ENCODE measurements around the gene NECAB2. TPM values are rescaled to one million over a fixed set of nuclear protein-coding genes. Genes with fewer than 3 reads are reported as not detected.

NECAB2 gene
- total and polyA plus RNA-seq, 2 experiments from 2014 or later, result 1.6 to 5.1 TPM

- H3F3A ChIP-seq (replicated peaks; ENCODE audit: low read depth), result no peaks in the 10 kb centered on the region
- H4K20me1 ChIP-seq (replicated peaks; ENCODE audit: insufficient read depth), result no peaks in the 10 kb centered on the region
- H3K36me3 ChIP-seq (ENCODE audit: insufficient read depth), result no peaks in the 10 kb centered on the region
- Mint-ChIP-seq H3K27me3 (ENCODE audit: insufficient read depth, low read depth, poor library complexity) (peaks cover 14% of the 10 kb centered on the region), H3K4me1 (peaks cover 22% of the 10 kb centered on the region), H3K36me3 (ENCODE audit: low read depth) (no peaks in the 10 kb centered on the region), H3K27ac (peak overlapping the region; percentile 20; the same call in 1 of the 2 replicates), H3K4me3 (no peak overlapping the region), H3K9me3 (peaks cover 2% of the 10 kb centered on the region; the same call in 1 of the 3 replicates)
- H3K27me3 ChIP-seq (ENCODE audit: insufficient read depth), result no peaks in the 10 kb centered on the region
- H3K4me2 ChIP-seq, result no peak overlapping the region
- no peak overlapping the region for H3K4me3 ChIP-seq
- H3K79me2 ChIP-seq (replicated peaks; ENCODE audit: insufficient read depth), result no peaks in the 10 kb centered on the region
- TF ChIP-seq CTCF (conservative IDR thresholded peaks at IDR 0.05; ENCODE audit: low read depth in 2 of 2) (no peak), ZNF462 (CRISPR knock-in tag; IDR thresholded peaks at IDR 0.05) (no peak), ZNF331 (CRISPR knock-in tag; IDR thresholded peaks at IDR 0.05; ENCODE audit: low read depth) (no peak), STAT1 (IDR thresholded peaks at IDR 0.05; ENCODE audit: unreplicated experiment) (no peak), ZNF114 (CRISPR knock-in tag; IDR thresholded peaks at IDR 0.05) (no peak), POLR2AphosphoS5 (IDR thresholded peaks at IDR 0.05; ENCODE audit: low read depth) (no peak), CREB1 (CRISPR knock-in tag; IDR thresholded peaks at IDR 0.05; ENCODE audit: low read depth) (no peak), EZH2 (IDR thresholded peaks at IDR 0.05; ENCODE audit: low read depth, unreplicated experiment) (no peak), JUNB (IDR thresholded peaks at IDR 0.05; ENCODE audit: unreplicated experiment) (no peak), NANOG (IDR thresholded peaks at IDR 0.05; ENCODE audit: borderline replicate concordance) (no peak), EZH2phosphoT487 (IDR thresholded peaks at IDR 0.05; ENCODE audit: unreplicated experiment) (no peak)
- TF ChIP-seq, protein P1, sequence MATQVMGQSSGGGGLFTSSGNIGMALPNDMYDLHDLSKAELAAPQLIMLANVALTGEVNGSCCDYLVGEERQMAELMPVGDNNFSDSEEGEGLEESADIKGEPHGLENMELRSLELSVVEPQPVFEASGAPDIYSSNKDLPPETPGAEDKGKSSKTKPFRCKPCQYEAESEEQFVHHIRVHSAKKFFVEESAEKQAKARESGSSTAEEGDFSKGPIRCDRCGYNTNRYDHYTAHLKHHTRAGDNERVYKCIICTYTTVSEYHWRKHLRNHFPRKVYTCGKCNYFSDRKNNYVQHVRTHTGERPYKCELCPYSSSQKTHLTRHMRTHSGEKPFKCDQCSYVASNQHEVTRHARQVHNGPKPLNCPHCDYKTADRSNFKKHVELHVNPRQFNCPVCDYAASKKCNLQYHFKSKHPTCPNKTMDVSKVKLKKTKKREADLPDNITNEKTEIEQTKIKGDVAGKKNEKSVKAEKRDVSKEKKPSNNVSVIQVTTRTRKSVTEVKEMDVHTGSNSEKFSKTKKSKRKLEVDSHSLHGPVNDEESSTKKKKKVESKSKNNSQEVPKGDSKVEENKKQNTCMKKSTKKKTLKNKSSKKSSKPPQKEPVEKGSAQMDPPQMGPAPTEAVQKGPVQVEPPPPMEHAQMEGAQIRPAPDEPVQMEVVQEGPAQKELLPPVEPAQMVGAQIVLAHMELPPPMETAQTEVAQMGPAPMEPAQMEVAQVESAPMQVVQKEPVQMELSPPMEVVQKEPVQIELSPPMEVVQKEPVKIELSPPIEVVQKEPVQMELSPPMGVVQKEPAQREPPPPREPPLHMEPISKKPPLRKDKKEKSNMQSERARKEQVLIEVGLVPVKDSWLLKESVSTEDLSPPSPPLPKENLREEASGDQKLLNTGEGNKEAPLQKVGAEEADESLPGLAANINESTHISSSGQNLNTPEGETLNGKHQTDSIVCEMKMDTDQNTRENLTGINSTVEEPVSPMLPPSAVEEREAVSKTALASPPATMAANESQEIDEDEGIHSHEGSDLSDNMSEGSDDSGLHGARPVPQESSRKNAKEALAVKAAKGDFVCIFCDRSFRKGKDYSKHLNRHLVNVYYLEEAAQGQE (IDR thresholded peaks at IDR 0.05; ENCODE audit: unreplicated experiment), result no peak
- TF ChIP-seq, protein P2, sequence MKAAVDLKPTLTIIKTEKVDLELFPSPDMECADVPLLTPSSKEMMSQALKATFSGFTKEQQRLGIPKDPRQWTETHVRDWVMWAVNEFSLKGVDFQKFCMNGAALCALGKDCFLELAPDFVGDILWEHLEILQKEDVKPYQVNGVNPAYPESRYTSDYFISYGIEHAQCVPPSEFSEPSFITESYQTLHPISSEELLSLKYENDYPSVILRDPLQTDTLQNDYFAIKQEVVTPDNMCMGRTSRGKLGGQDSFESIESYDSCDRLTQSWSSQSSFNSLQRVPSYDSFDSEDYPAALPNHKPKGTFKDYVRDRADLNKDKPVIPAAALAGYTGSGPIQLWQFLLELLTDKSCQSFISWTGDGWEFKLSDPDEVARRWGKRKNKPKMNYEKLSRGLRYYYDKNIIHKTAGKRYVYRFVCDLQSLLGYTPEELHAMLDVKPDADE (IDR thresholded peaks at IDR 0.05), result no peak
- no peak overlapping the region for H2AFZ ChIP-seq
- peaks cover 7% of the 10 kb centered on the region; the same call in 1 of the 2 replicates for H3K4me1 ChIP-seq (ENCODE audit: insufficient read depth)
- ATAC-seq (no peak), DNase-seq (ENCODE audit: low spot score) (no peak)
- H3K9me2 ChIP-seq (ENCODE audit: insufficient read depth), result no peaks in the 10 kb centered on the region
- no peak overlapping the region for H3K27ac ChIP-seq (ENCODE audit: low read depth)
These were observed 72.3 kb downstream of the NECAB2 start for GRCh38 chr16:84040226-84040822.

All from GM23338 (cell line).